HEK293T (cell line): Measurements from ENCODE around the gene ZDHHC11.
"Not testable (repeated sequence)": the region's sequence is repeated elsewhere in the genome, so short reads cannot be mapped to it uniquely, and the experiment has no call there.

Source experiments
- CTCF ChIA-PET: fragments of 350-600 bp; formaldehyde crosslinking; extraction: SDS; loops from one replicate; lab custom pipeline; 2021; ENCODE audit warnings: antibody characterized with exemption, inconsistent platforms; lab: Yijun Ruan, JAX
- POLR2A ChIA-PET: fragments of 350-600 bp; formaldehyde crosslinking; extraction: SDS; loops from one replicate; lab custom pipeline; 2020; ENCODE audit warnings: antibody characterized with exemption, inconsistent platforms; lab: Yijun Ruan, JAX
- DNase-seq: peaks from one replicate; pipeline ENCODE4 v3.0.0; 2012; ENCODE audit warnings: mixed read lengths; ENCODE audit errors: extremely low spot score
- ARNT ChIP-seq: fragments of 450-650 bp; IDR thresholded peaks from 2 replicates; pipeline ENCODE4 v1.6.1; 2017; ENCODE audit warnings: mild to moderate bottlenecking
- BHLHE40 ChIP-seq: fragments of 450-650 bp; IDR thresholded peaks from 2 replicates; pipeline ENCODE4 v1.6.1; 2016; ENCODE audit warnings: mild to moderate bottlenecking, moderate library complexity, borderline replicate concordance
- CTBP1 ChIP-seq: fragments of 450-650 bp; IDR thresholded peaks from 2 replicates; pipeline ENCODE4 v1.6.1; 2016; ENCODE audit warnings: borderline replicate concordance
- ELF4 ChIP-seq: fragments of 450-650 bp; IDR thresholded peaks from 2 replicates; pipeline ENCODE4 v1.6.1; 2017; ENCODE audit warnings: antibody characterized with exemption
- FOXA1 ChIP-seq: fragments of 450-650 bp; IDR thresholded peaks from 2 replicates; pipeline ENCODE4 v1.6.1; 2016; ENCODE audit warnings: mild to moderate bottlenecking
- FOXK2 ChIP-seq: fragments of 450-650 bp; IDR thresholded peaks from 2 replicates; pipeline ENCODE4 v1.6.1; 2016; ENCODE audit warnings: mild to moderate bottlenecking
- FOXM1 ChIP-seq: fragments of 450-650 bp; IDR thresholded peaks from 2 replicates; pipeline ENCODE4 v1.6.1; 2017; ENCODE audit warnings: mild to moderate bottlenecking, borderline replicate concordance
- HDGF ChIP-seq: fragments of 450-650 bp; IDR thresholded peaks from 2 replicates; pipeline ENCODE4 v1.6.1; 2017; ENCODE audit warnings: antibody characterized with exemption, borderline replicate concordance
- L3MBTL2 ChIP-seq: fragments of 450-650 bp; conservative IDR thresholded peaks from 2 replicates; pipeline ENCODE4 v1.6.1; 2016; ENCODE audit warnings: mild to moderate bottlenecking
- LEF1 ChIP-seq: fragments of 450-650 bp; IDR thresholded peaks from 2 replicates; pipeline ENCODE4 v1.6.1; 2017; ENCODE audit warnings: mild to moderate bottlenecking, borderline replicate concordance
- NFRKB ChIP-seq: fragments of 450-650 bp; IDR thresholded peaks from 2 replicates; pipeline ENCODE4 v1.6.1; 2016; ENCODE audit warnings: mild to moderate bottlenecking, moderate library complexity
- PKNOX1 ChIP-seq: fragments of 450-650 bp; IDR thresholded peaks from 2 replicates; pipeline ENCODE4 v1.6.1; 2016
- SP1 ChIP-seq: fragments of 450-650 bp; IDR thresholded peaks from 2 replicates; pipeline ENCODE4 v1.6.1; 2017
- SUZ12 ChIP-seq: fragments of 450-650 bp; IDR thresholded peaks from 2 replicates; pipeline ENCODE4 v1.6.1; 2016; ENCODE audit warnings: mild to moderate bottlenecking
- TARDBP ChIP-seq: fragments of 450-650 bp; IDR thresholded peaks from 2 replicates; pipeline ENCODE4 v1.6.1; 2016
- ZNF384 ChIP-seq: fragments of 450-650 bp; IDR thresholded peaks from 2 replicates; pipeline ENCODE4 v1.6.1; 2016

The ZDHHC11 gene

GRCh38 chr5:758698-759053 is 92.1 kb downstream of the ZDHHC11 start:
- no peak for DNase-seq
- CTCF ChIA-PET, result interaction anchor here (1.5 kb wide), 1 partner anchor 409 kb away, joined by 4 read pairs; no protein-coding TSS in a partner anchor
- POLR2A ChIA-PET, result no interaction called here

GRCh38 chr5:757931-758697 is 92.7 kb downstream of the ZDHHC11 start:
- CTCF ChIA-PET, result interaction anchor here (1.5 kb wide), 1 partner anchor 409 kb away, joined by 4 read pairs; no protein-coding TSS in a partner anchor
- DNase-seq, result no peak
- POLR2A ChIA-PET, result no interaction called here

More at GRCh38 chr5:758698-759053, 92.1 kb downstream of the ZDHHC11 start:
- TF ChIP-seq SP1 (no peak), CTBP1 (no peak), FOXK2 (no peak), LEF1 (no peak), ARNT (no peak), NFRKB (no peak), ELF4 (no peak), BHLHE40 (no peak), HDGF (no peak), FOXM1 (no peak), ZNF384 (no peak), SUZ12 (no peak), PKNOX1 (no peak), FOXA1 (no peak)

GRCh38 chr5:757346-757930 is 93.3 kb downstream of the ZDHHC11 start:
- TF ChIP-seq FOXA1 (no peak), L3MBTL2 (no peak), FOXK2 (no peak), TARDBP (no peak), HDGF (no peak), SUZ12 (no peak), ZNF384 (no peak), FOXM1 (no peak), PKNOX1 (no peak), BHLHE40 (no peak), SP1 (no peak), ELF4 (no peak), NFRKB (no peak), ARNT (no peak), CTBP1 (no peak), LEF1 (no peak)
- CTCF ChIA-PET, result interaction anchor here (1.5 kb wide), 1 partner anchor 410 kb away, joined by 4 read pairs; no protein-coding TSS in a partner anchor
- POLR2A ChIA-PET, result no interaction called here
- no peak for DNase-seq

More at GRCh38 chr5:757931-758697, 92.7 kb downstream of the ZDHHC11 start:
- TF ChIP-seq SP1, result no peak
- no peak for TF ChIP-seq FOXM1
- no peak for TF ChIP-seq BHLHE40
- no peak for TF ChIP-seq PKNOX1
- no peak for TF ChIP-seq FOXK2
- no peak for TF ChIP-seq ZNF384
- no peak for TF ChIP-seq LEF1
- no peak for TF ChIP-seq FOXA1
- no peak for TF ChIP-seq HDGF
- TF ChIP-seq SUZ12, result no peak
- TF ChIP-seq ELF4, result no peak
- TF ChIP-seq L3MBTL2, result no peak
- no peak for TF ChIP-seq TARDBP
- TF ChIP-seq CTBP1, result no peak
- TF ChIP-seq NFRKB, result no peak

- CTCF ChIA-PET, result no interaction called here
- no peak for DNase-seq
- TF ChIP-seq ZNF384 (no peak), FOXK2 (no peak), SP1 (no peak), ARNT (no peak), TARDBP (no peak), PKNOX1 (no peak), FOXA1 (no peak), ELF4 (no peak), HDGF (no peak), FOXM1 (no peak)
- POLR2A ChIA-PET, result no interaction called here
These were observed 93.9 kb downstream of the ZDHHC11 start for GRCh38 chr5:756865-757345.

GRCh38 chr5:756171-756570 is 94.6 kb downstream of the ZDHHC11 start:
- ChIA-PET POLR2A (no interaction called here), CTCF (no interaction called here)
- TF ChIP-seq CTBP1 (no peak), TARDBP (no peak), PKNOX1 (no peak), FOXK2 (no peak), FOXA1 (no peak), BHLHE40 (no peak), FOXM1 (no peak), ARNT (no peak), SUZ12 (no peak), ELF4 (no peak), L3MBTL2 (no peak), NFRKB (no peak), HDGF (no peak), SP1 (no peak), LEF1 (no peak), ZNF384 (no peak)
- no peak for DNase-seq

GRCh38 chr5:754143-754632 is 96.6 kb downstream of the ZDHHC11 start:
- POLR2A ChIA-PET, CTCF ChIA-PET, DNase-seq: not testable (repeated sequence)

GRCh38 chr5:753567-754142 is 97.1 kb downstream of the ZDHHC11 start:
- CTCF ChIA-PET, DNase-seq, POLR2A ChIA-PET: not testable (repeated sequence)
